ENCODE results near the gene FNDC3A.

Gene FNDC3A

GRCh38 chr13:49164712-49165111 lies 189.0 kb downstream of the FNDC3A start:
- no peak overlapping the region for H2BK15ac ChIP-seq (ENCODE audit: low read length)
- no peak overlapping the region for H4K91ac ChIP-seq (ENCODE audit: low read depth, low read length, poor library complexity)
- H3K4ac ChIP-seq (ENCODE audit: low read length): no peak overlapping the region
- H4K8ac ChIP-seq (ENCODE audit: low read depth, low read length): no peak overlapping the region
- H3K9me3 ChIP-seq (replicated peaks in 1 of 2; ENCODE audit: control insufficient read depth in 2 of 2, insufficient read depth in 1 of 2, low read depth in 1 of 2, low read length in 2 of 2): peaks cover 6 to 38% of the 10 kb centered on the region in 2 donors
- H2BK12ac ChIP-seq (ENCODE audit: low read length): no peak overlapping the region
- no peak overlapping the region for H2BK120ac ChIP-seq (ENCODE audit: low read depth, low read length)
- no peak overlapping the region for H3K23ac ChIP-seq (ENCODE audit: low read depth, low read length, poor library complexity)
- no peak overlapping the region for H3K18ac ChIP-seq (ENCODE audit: low read length)
- no CpG with 5 or more reads among the region's 7 CpGs for WGBS, 2 donors (ENCODE audit: extremely low coverage in 2 of 2, insufficient read length in 2 of 2, insufficient replicate concordance in 1 of 2)
- no peak overlapping the region for H3K14ac ChIP-seq (ENCODE audit: low read length)
- H3K4me3 ChIP-seq (ENCODE audit: low read length in 2 of 2): no peak overlapping the region
- no peak overlapping the region for H2AK5ac ChIP-seq (ENCODE audit: low read depth, low read length)
- H3K4me1 ChIP-seq (ENCODE audit: control insufficient read depth in 2 of 2, insufficient read depth in 1 of 2, low read depth in 1 of 2, low read length in 2 of 2): no peaks in the 10 kb centered on the region
- no peak overlapping the region for H2BK5ac ChIP-seq (ENCODE audit: low read length)
- no peak overlapping the region for H2AFZ ChIP-seq (ENCODE audit: low read length)
- no peak overlapping the region for H3K4me2 ChIP-seq (ENCODE audit: insufficient read depth, low read length, poor library complexity, severe bottlenecking)
- no peak overlapping the region for H3K27ac ChIP-seq (replicated peaks; ENCODE audit: low read length)
- peaks cover 5% of the 10 kb centered on the region for H3K79me1 ChIP-seq (ENCODE audit: low read depth, low read length)
- no peaks in the 10 kb centered on the region for H3K27me3 ChIP-seq (ENCODE audit: control insufficient read depth in 3 of 3, insufficient read depth in 3 of 3, low read depth in 1 of 3, low read length in 3 of 3)
- peaks cover 12 to 69% of the 10 kb centered on the region in 2 donors for H3K36me3 ChIP-seq (replicated peaks in 1 of 2; ENCODE audit: control insufficient read depth in 2 of 2, insufficient read depth in 2 of 2, low read length in 2 of 2)
- no peak for DNase-seq (ENCODE audit: low spot score)
- no peak overlapping the region for H3K9ac ChIP-seq (ENCODE audit: low read depth, low read length, poor library complexity)

GRCh38 chr13:49165798-49166752 lies 190.4 kb downstream of the FNDC3A start:
- Histone ChIP-seq H4K8ac (ENCODE audit: low read depth, low read length) (no peak overlapping the region), H4K91ac (ENCODE audit: low read depth, low read length, poor library complexity) (no peak overlapping the region), H2BK15ac (ENCODE audit: low read length) (no peak overlapping the region), H3K4ac (ENCODE audit: low read length) (no peak overlapping the region), H3K4me2 (ENCODE audit: insufficient read depth, low read length, poor library complexity, severe bottlenecking) (no peak overlapping the region), H3K4me3 (ENCODE audit: low read length in 2 of 2) (no peak overlapping the region), H3K36me3 (replicated peaks in 1 of 2; ENCODE audit: control insufficient read depth in 2 of 2, insufficient read depth in 2 of 2, low read length in 2 of 2) (peaks cover 14 to 82% of the 10 kb centered on the region in 2 donors), H2BK12ac (ENCODE audit: low read length) (no peak overlapping the region), H2BK120ac (ENCODE audit: low read depth, low read length) (no peak overlapping the region), H2BK5ac (ENCODE audit: low read length) (peak overlapping the region; percentile 49), H2AFZ (ENCODE audit: low read length) (no peak overlapping the region), H3K18ac (ENCODE audit: low read length) (no peak overlapping the region), H3K27me3 (ENCODE audit: control insufficient read depth in 3 of 3, insufficient read depth in 3 of 3, low read depth in 1 of 3, low read length in 3 of 3) (no peaks in the 10 kb centered on the region), H3K27ac (replicated peaks; ENCODE audit: low read length) (no peak overlapping the region), H3K9me3 (replicated peaks in 1 of 2; ENCODE audit: control insufficient read depth in 2 of 2, insufficient read depth in 1 of 2, low read depth in 1 of 2, low read length in 2 of 2) (peaks cover 6 to 38% of the 10 kb centered on the region in 2 donors), H3K4me1 (ENCODE audit: control insufficient read depth in 2 of 2, insufficient read depth in 1 of 2, low read depth in 1 of 2, low read length in 2 of 2) (no peaks in the 10 kb centered on the region), H3K79me1 (ENCODE audit: low read depth, low read length) (peaks cover 5% of the 10 kb centered on the region), H3K9ac (ENCODE audit: low read depth, low read length, poor library complexity) (no peak overlapping the region), H3K14ac (ENCODE audit: low read length) (no peak overlapping the region), H3K23ac (ENCODE audit: low read depth, low read length, poor library complexity) (no peak overlapping the region), H2AK5ac (ENCODE audit: low read depth, low read length) (no peak overlapping the region)
- WGBS, 2 donors (ENCODE audit: extremely low coverage in 2 of 2, insufficient read length in 2 of 2, insufficient replicate concordance in 1 of 2): no CpG with 5 or more reads among the region's 5 CpGs
- DNase-seq (ENCODE audit: low spot score): no peak

- H2BK12ac ChIP-seq (ENCODE audit: low read length): no peak overlapping the region
- no peak overlapping the region for H2BK5ac ChIP-seq (ENCODE audit: low read length)
- no peak overlapping the region for H3K18ac ChIP-seq (ENCODE audit: low read length)
- H2BK120ac ChIP-seq (ENCODE audit: low read depth, low read length): no peak overlapping the region
- peaks cover 0 to 3% of the 10 kb centered on the region in 2 donors for H3K9me3 ChIP-seq (replicated peaks in 1 of 2; ENCODE audit: control insufficient read depth in 2 of 2, insufficient read depth in 1 of 2, low read depth in 1 of 2, low read length in 2 of 2)
- no peak overlapping the region for H3K4me3 ChIP-seq (ENCODE audit: low read length in 2 of 2)
- H3K27ac ChIP-seq (replicated peaks; ENCODE audit: low read length): no peak overlapping the region
- H3K79me1 ChIP-seq (ENCODE audit: low read depth, low read length): peaks cover 2% of the 10 kb centered on the region
- no peak overlapping the region for H2BK15ac ChIP-seq (ENCODE audit: low read length)
- H3K4me2 ChIP-seq (ENCODE audit: insufficient read depth, low read length, poor library complexity, severe bottlenecking): no peak overlapping the region
- H4K91ac ChIP-seq (ENCODE audit: low read depth, low read length, poor library complexity): no peak overlapping the region
- H3K4me1 ChIP-seq (ENCODE audit: control insufficient read depth in 2 of 2, insufficient read depth in 1 of 2, low read depth in 1 of 2, low read length in 2 of 2): no peaks in the 10 kb centered on the region
- H3K36me3 ChIP-seq (replicated peaks in 1 of 2; ENCODE audit: control insufficient read depth in 2 of 2, insufficient read depth in 2 of 2, low read length in 2 of 2): peaks cover 5 to 96% of the 10 kb centered on the region in 2 donors
- no peak for DNase-seq (ENCODE audit: low spot score)
- H3K4ac ChIP-seq (ENCODE audit: low read length): no peak overlapping the region
- H3K27me3 ChIP-seq (ENCODE audit: control insufficient read depth in 3 of 3, insufficient read depth in 3 of 3, low read depth in 1 of 3, low read length in 3 of 3): no peaks in the 10 kb centered on the region
- H4K8ac ChIP-seq (ENCODE audit: low read depth, low read length): no peak overlapping the region
- H3K14ac ChIP-seq (ENCODE audit: low read length): no peak overlapping the region
- no peak overlapping the region for H3K23ac ChIP-seq (ENCODE audit: low read depth, low read length, poor library complexity)
- no peak overlapping the region for H2AFZ ChIP-seq (ENCODE audit: low read length)
- H3K9ac ChIP-seq (ENCODE audit: low read depth, low read length, poor library complexity): no peak overlapping the region
- H2AK5ac ChIP-seq (ENCODE audit: low read depth, low read length): no peak overlapping the region
Observed at GRCh38 chr13:49171359-49171758, 195.6 kb downstream of the FNDC3A start.

- H3K4ac ChIP-seq (ENCODE audit: low read length): no peak overlapping the region
- H2AK5ac ChIP-seq (ENCODE audit: low read depth, low read length): no peak overlapping the region
- WGBS, 2 donors (ENCODE audit: extremely low coverage in 2 of 2, insufficient read length in 2 of 2, insufficient replicate concordance in 1 of 2): no CpG with 5 or more reads among the region's 1 CpG
- H3K79me1 ChIP-seq (ENCODE audit: low read depth, low read length): no peaks in the 10 kb centered on the region
- H3K27me3 ChIP-seq (ENCODE audit: control insufficient read depth in 3 of 3, insufficient read depth in 3 of 3, low read depth in 1 of 3, low read length in 3 of 3): no peaks in the 10 kb centered on the region
- H3K4me2 ChIP-seq (ENCODE audit: insufficient read depth, low read length, poor library complexity, severe bottlenecking): no peak overlapping the region
- DNase-seq (ENCODE audit: low spot score): no peak
- H3K23ac ChIP-seq (ENCODE audit: low read depth, low read length, poor library complexity): no peak overlapping the region
- H2AFZ ChIP-seq (ENCODE audit: low read length): no peak overlapping the region
- no peak overlapping the region for H3K4me3 ChIP-seq (ENCODE audit: low read length in 2 of 2)
- H3K9ac ChIP-seq (ENCODE audit: low read depth, low read length, poor library complexity): no peak overlapping the region
- no peak overlapping the region for H4K8ac ChIP-seq (ENCODE audit: low read depth, low read length)
- H3K27ac ChIP-seq (replicated peaks; ENCODE audit: low read length): no peak overlapping the region
- no peak overlapping the region for H2BK120ac ChIP-seq (ENCODE audit: low read depth, low read length)
- H3K36me3 ChIP-seq (replicated peaks in 1 of 2; ENCODE audit: control insufficient read depth in 2 of 2, insufficient read depth in 2 of 2, low read length in 2 of 2): peaks cover 4 to 98% of the 10 kb centered on the region in 2 donors
- no peak overlapping the region for H3K14ac ChIP-seq (ENCODE audit: low read length)
- H2BK12ac ChIP-seq (ENCODE audit: low read length): no peak overlapping the region
- no peaks in the 10 kb centered on the region for H3K4me1 ChIP-seq (ENCODE audit: control insufficient read depth in 2 of 2, insufficient read depth in 1 of 2, low read depth in 1 of 2, low read length in 2 of 2)
- H2BK5ac ChIP-seq (ENCODE audit: low read length): no peak overlapping the region
- no peaks in the 10 kb centered on the region for H3K9me3 ChIP-seq (replicated peaks in 1 of 2; ENCODE audit: control insufficient read depth in 2 of 2, insufficient read depth in 1 of 2, low read depth in 1 of 2, low read length in 2 of 2)
- no peak overlapping the region for H2BK15ac ChIP-seq (ENCODE audit: low read length)
- no peak overlapping the region for H4K91ac ChIP-seq (ENCODE audit: low read depth, low read length, poor library complexity)
- H3K18ac ChIP-seq (ENCODE audit: low read length): no peak overlapping the region
Observed at GRCh38 chr13:49183672-49184325, 208.1 kb downstream of the FNDC3A start.
